Peyer's patch (tissue), 4 donors: ENCODE data around the gene OR6P1.

Experiments
- CTCF ChIP-seq, 6 experiments: fragments of 450-650 bp in 4 of 6; fragments of 200-600 bp in 2 of 6; sonication (generic) in 1 of 6; IDR thresholded peaks; one replicate each; pipeline ENCODE4 v1.5.1; 2017 to 2019; ENCODE audit warnings: antibody characterized with exemption in 6 of 6, mild to moderate bottlenecking in 3 of 6, moderate library complexity in 1 of 6
- POLR2A ChIP-seq, 2 donors: fragments of 450-650 bp; IDR thresholded peaks; one replicate each; pipeline ENCODE4 v1.5.1; 2017; ENCODE audit warnings: antibody characterized with exemption in 2 of 2, mild to moderate bottlenecking in 2 of 2, moderate library complexity in 2 of 2

DNA sequence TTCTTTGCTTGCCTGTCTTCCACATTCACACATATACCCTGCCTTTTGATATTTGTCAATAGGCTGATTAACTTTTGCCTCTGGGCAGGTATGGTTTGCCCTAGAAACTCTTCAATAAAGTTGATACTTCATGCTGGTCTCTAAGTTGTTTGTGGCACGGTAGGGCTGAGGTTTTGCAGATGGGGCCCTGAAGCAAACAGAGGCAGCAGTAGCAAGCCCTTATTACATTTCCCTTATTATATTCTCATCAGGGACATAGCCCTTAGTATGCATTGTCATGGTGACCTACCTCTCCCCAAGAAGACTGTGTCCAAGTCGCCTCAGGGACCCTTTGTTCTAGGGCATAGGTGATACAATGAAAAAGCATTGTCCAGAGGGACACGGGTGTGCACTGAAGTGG is at the start of gene OR6P1:
- TF ChIP-seq CTCF (IDR thresholded peaks at IDR 0.05) (no peak), POLR2A (IDR thresholded peaks at IDR 0.05) (no peak)
